ENCODE measurements around the gene SRC. TPM values are rescaled to one million over a fixed set of nuclear protein-coding genes. Genes with fewer than 3 reads are reported as not detected.

Gene SRC
- total RNA-seq, 1 donor from 2014 or later, result 4.2 TPM

GRCh38 chr20:37393863-37394542, 48.1 kb downstream of the SRC start:
- DNase-seq, result no peak
- Histone ChIP-seq H3K36me3 (peaks cover 3% of the 10 kb centered on the region), H3K27me3 (ENCODE audit: low read depth) (no peaks in the 10 kb centered on the region), H3K4me1 (peaks cover 10% of the 10 kb centered on the region), H3K4me3 (no peak overlapping the region), H3K27ac (replicated peaks) (no peak overlapping the region), H3K9me3 (replicated peaks) (no peaks in the 10 kb centered on the region)
- TF ChIP-seq CTCF (IDR thresholded peaks at IDR 0.05; ENCODE audit: borderline replicate concordance), result no peak
- intact Hi-C loops (cut with micrococcal nuclease), result no loop called here

- Histone ChIP-seq H3K4me1 (peaks cover 10% of the 10 kb centered on the region), H3K9me3 (replicated peaks) (no peaks in the 10 kb centered on the region), H3K27ac (replicated peaks) (peak overlapping the region; percentile 23), H3K4me3 (no peak overlapping the region), H3K36me3 (peaks cover 8% of the 10 kb centered on the region), H3K27me3 (ENCODE audit: low read depth) (no peaks in the 10 kb centered on the region)
- intact Hi-C loops (cut with micrococcal nuclease), result no loop called here
- DNase-seq, result no peak
- TF ChIP-seq CTCF (IDR thresholded peaks at IDR 0.05; ENCODE audit: borderline replicate concordance), result no peak
Observed at GRCh38 chr20:37394543-37395409, 48.8 kb downstream of the SRC start.

- Histone ChIP-seq H3K4me3 (no peak overlapping the region), H3K9me3 (replicated peaks) (no peaks in the 10 kb centered on the region), H3K27ac (replicated peaks) (peak overlapping the region; percentile 23), H3K27me3 (ENCODE audit: low read depth) (no peaks in the 10 kb centered on the region), H3K36me3 (peaks cover 12% of the 10 kb centered on the region), H3K4me1 (peaks cover 10% of the 10 kb centered on the region)
- no peak for TF ChIP-seq CTCF (IDR thresholded peaks at IDR 0.05; ENCODE audit: borderline replicate concordance)
- DNase-seq, result no peak
- intact Hi-C loops (cut with micrococcal nuclease), result no loop called here
Observed at GRCh38 chr20:37395410-37395797, 49.5 kb downstream of the SRC start.

GRCh38 chr20:37395921-37396415, 50.0 kb downstream of the SRC start:
- Histone ChIP-seq H3K27me3 (ENCODE audit: low read depth) (no peaks in the 10 kb centered on the region), H3K36me3 (peaks cover 12% of the 10 kb centered on the region), H3K27ac (replicated peaks) (peak overlapping the region; percentile 23), H3K4me3 (no peak overlapping the region), H3K9me3 (replicated peaks) (no peaks in the 10 kb centered on the region), H3K4me1 (peaks cover 10% of the 10 kb centered on the region)
- peak; percentile 62 for DNase-seq
- intact Hi-C loops (cut with micrococcal nuclease), result no loop called here
- TF ChIP-seq CTCF (IDR thresholded peaks at IDR 0.05; ENCODE audit: borderline replicate concordance), result no peak

- DNase-seq, result no peak
Observed at GRCh38 chr20:37396416-37397075, 50.6 kb downstream of the SRC start.

More at GRCh38 chr20:37396416-37397075, 50.6 kb downstream of the SRC start:
- Histone ChIP-seq H3K4me1 (peaks cover 10% of the 10 kb centered on the region), H3K27ac (replicated peaks) (no peak overlapping the region), H3K27me3 (ENCODE audit: low read depth) (no peaks in the 10 kb centered on the region), H3K36me3 (peaks cover 12% of the 10 kb centered on the region), H3K9me3 (replicated peaks) (no peaks in the 10 kb centered on the region), H3K4me3 (no peak overlapping the region)
- intact Hi-C loops (cut with micrococcal nuclease), result no loop called here
- no peak for TF ChIP-seq CTCF (IDR thresholded peaks at IDR 0.05; ENCODE audit: borderline replicate concordance)

Measured in left ventricle myocardium inferior (tissue), 1 donor.